Upper lobe of left lung (tissue), 4 donors: Measurements from ENCODE around the gene ROGDI.

ENCODE experiments used
- POLR2A ChIP-seq, 4 donors: fragments of 450-650 bp; IDR thresholded peaks; one replicate each; pipeline ENCODE4 v1.5.1; 2016 to 2017; ENCODE audit warnings: antibody characterized with exemption in 4 of 4, mild to moderate bottlenecking in 2 of 4
- POLR2AphosphoS5 ChIP-seq, 2 donors: sonication (generic); formaldehyde crosslinking; IDR thresholded peaks; one replicate each; pipeline ENCODE4 v1.5.1; 2017; ENCODE audit warnings: antibody characterized with exemption in 2 of 2
- TF ChIP-seq, protein P1 (sequence below), 6 experiments: fragments of 450-650 bp in 4 of 6; fragments of 200-600 bp in 2 of 6; sonication (generic) in 2 of 6; IDR thresholded peaks; one replicate each; pipeline ENCODE4 v1.5.1; 2016 to 2019; ENCODE audit warnings: antibody characterized with exemption in 6 of 6

DNA sequence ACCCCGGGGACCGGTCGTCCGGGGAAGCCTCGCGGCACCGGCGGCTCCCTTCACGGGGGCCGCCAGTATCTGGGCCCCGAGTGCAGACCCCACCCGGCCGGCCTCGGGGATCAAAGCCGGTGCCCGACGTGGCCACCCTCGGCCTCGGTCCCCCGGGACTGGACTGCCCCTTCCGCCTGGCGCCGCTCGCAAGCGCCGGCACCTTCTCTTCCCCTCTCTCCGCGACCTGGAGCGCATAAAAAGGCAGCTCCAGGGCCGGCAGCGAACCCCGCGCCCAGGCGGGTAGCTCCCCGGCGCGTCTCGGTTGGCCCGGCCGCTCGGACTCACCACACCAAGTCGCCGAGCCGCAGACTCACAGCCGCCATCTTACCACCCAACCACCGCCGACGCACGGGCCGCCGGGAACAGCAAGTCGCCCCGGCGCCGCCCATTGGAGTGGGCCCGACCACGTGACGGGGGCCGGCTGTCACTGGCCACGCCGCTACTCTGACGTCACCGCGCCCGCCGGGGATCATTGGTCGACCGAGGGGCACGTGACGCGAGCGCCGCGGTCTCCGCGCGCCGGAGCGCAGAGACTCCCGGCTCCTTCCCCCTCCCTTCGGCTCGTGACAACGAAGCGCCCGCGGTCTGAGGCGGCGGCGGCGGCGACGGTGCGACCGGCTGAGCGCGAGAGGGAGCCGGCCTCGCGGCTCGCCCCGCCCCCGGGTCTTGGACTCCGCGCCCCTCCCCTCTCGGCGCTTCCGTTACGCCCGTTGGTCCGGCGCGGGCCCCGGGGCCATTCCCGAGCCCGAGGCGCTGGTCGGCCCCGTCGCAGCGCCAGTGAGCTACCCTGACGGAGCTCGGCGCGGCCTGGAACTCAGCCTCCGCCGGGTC is 44.7 kb upstream of the ROGDI start, which contains the start of the genes GLYR1 and UBN1:
- TF ChIP-seq POLR2A (IDR thresholded peaks at IDR 0.05) = peak; percentile 59 to 93 (median 84)
- peak; percentile 79 to 92 for TF ChIP-seq POLR2AphosphoS5 (IDR thresholded peaks at IDR 0.05)
- TF ChIP-seq, protein P1, sequence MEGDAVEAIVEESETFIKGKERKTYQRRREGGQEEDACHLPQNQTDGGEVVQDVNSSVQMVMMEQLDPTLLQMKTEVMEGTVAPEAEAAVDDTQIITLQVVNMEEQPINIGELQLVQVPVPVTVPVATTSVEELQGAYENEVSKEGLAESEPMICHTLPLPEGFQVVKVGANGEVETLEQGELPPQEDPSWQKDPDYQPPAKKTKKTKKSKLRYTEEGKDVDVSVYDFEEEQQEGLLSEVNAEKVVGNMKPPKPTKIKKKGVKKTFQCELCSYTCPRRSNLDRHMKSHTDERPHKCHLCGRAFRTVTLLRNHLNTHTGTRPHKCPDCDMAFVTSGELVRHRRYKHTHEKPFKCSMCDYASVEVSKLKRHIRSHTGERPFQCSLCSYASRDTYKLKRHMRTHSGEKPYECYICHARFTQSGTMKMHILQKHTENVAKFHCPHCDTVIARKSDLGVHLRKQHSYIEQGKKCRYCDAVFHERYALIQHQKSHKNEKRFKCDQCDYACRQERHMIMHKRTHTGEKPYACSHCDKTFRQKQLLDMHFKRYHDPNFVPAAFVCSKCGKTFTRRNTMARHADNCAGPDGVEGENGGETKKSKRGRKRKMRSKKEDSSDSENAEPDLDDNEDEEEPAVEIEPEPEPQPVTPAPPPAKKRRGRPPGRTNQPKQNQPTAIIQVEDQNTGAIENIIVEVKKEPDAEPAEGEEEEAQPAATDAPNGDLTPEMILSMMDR (IDR thresholded peaks at IDR 0.05) = peak in 1 of 6 experiments; percentile 33
